SK-N-SH (cell line): ENCODE results near the gene GLCE.

Source experiments
- TAF1 ChIP-seq: IDR thresholded peaks from 2 replicates; pipeline ENCODE4 v1.6.1; 2012; ENCODE audit warnings: low read depth, mild to moderate bottlenecking, low read length, moderate library complexity, borderline replicate concordance
- TF ChIP-seq, protein P1 (sequence below): fragments of 200-600 bp; sonication (generic); IDR thresholded peaks from 2 replicates; pipeline ENCODE4 v1.6.1; 2017; ENCODE audit warnings: antibody characterized with exemption, mild to moderate bottlenecking, moderate library complexity

- TF ChIP-seq, protein P1, sequence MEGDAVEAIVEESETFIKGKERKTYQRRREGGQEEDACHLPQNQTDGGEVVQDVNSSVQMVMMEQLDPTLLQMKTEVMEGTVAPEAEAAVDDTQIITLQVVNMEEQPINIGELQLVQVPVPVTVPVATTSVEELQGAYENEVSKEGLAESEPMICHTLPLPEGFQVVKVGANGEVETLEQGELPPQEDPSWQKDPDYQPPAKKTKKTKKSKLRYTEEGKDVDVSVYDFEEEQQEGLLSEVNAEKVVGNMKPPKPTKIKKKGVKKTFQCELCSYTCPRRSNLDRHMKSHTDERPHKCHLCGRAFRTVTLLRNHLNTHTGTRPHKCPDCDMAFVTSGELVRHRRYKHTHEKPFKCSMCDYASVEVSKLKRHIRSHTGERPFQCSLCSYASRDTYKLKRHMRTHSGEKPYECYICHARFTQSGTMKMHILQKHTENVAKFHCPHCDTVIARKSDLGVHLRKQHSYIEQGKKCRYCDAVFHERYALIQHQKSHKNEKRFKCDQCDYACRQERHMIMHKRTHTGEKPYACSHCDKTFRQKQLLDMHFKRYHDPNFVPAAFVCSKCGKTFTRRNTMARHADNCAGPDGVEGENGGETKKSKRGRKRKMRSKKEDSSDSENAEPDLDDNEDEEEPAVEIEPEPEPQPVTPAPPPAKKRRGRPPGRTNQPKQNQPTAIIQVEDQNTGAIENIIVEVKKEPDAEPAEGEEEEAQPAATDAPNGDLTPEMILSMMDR: no peak
- no peak for TF ChIP-seq TAF1
Observed at GRCh38 chr15:69285834-69286233, 125.4 kb downstream of the GLCE start.
